ENCODE measurements around the gene ENO2. TPM values are rescaled to one million over a fixed set of nuclear protein-coding genes. Genes with fewer than 3 reads are reported as not detected.

ENO2 gene
- polyA plus RNA-seq, 3 donors: 12.0 to 12.5 (median 12.2) TPM

DNA sequence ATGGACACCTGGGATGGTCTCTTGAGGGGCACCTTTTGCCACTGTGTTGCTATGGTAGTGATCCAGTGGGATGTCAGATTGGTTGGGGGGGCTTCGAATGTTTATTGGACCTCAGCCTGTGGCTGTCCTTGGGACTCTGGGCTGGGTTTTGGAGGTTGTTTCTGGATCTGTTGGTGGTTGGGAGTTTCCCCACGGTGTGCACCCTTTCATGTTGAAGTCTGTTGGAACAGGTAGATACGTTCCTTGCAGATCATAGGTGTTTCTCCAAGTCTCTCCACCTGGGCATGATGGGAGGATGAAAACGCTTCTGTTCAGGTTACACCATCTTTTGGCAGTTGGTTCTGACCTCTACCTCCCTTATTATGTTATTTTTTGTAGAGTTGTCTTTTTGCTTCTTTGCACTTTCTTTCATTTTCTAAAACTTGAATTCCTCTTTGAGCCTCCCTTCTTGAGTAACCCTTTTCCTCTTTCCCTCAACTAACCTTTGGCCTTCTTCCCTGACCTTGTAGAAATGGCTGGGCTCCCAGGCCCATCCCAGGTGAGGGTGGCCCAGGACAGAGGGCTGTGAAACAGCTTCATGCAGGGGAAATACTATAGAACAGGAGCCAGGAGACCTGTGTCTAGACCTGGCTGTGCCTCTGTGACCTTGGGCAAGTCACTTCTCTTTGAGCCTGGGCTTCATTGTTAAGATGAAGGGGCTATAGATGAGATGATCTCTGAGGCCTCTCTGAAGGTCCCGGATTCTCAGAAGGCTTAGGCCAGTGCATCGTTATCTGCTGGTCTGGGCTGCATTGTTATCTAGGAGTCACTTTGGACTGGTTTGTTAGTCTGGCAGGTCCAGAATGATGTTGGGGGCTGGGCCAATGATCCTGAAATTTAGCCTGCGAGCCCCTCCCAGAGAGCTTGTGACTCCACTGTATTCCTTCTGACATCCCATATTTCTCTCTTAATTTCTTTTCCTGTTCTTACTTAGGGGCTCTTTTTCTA is 15.4 kb downstream of the ENO2 start:
- DNase-seq (ENCODE audit: low read depth in 3 of 3, low spot score in 2 of 3): no peak

- no peak for DNase-seq (ENCODE audit: low read depth in 3 of 3, low spot score in 2 of 3)
Observed at GRCh38 chr12:6932766-6933165, 18.4 kb downstream of the ENO2 start.

DNA sequence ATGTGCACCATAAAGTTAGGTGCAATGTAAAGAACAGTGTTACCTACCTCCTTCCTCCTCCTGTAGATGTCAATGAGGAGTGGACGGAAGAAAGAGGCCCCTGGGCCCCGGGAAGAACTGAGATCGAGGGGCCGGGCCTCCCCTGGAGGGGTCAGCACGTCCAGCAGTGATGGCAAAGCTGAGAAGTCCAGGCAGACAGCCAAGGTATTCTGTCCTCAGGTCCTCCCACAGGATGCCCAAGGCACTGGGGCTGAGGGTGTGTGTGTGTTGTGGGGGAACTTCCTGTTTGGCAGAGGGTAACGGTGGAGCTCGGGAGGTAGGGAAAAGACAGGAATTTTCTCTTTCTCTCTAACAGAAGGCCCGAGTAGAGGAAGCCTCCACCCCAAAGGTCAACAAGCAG is 19.7 kb downstream of the ENO2 start:
- no peak for DNase-seq (ENCODE audit: low read depth in 3 of 3, low spot score in 2 of 3)

DNA sequence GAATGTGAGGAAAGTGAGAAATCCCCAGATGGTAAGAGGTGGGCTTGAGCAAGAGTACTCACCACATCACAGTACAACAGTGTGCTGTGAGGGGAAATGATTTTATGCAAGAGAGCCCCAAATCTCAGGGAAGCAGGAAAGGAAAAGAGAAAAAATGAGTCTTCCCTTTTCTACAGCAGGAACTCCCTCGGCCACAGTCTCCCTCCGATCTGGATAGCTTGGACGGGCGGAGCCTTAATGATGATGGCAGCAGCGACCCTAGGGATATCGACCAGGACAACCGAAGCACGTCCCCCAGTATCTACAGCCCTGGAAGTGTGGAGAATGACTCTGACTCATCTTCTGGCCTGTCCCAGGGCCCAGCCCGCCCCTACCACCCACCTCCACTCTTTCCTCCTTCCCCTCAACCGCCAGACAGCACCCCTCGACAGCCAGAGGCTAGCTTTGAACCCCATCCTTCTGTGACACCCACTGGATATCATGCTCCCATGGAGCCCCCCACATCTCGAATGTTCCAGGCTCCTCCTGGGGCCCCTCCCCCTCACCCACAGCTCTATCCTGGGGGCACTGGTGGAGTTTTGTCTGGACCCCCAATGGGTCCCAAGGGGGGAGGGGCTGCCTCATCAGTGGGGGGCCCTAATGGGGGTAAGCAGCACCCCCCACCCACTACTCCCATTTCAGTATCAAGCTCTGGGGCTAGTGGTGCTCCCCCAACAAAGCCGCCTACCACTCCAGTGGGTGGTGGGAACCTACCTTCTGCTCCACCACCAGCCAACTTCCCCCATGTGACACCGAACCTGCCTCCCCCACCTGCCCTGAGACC is 21.2 kb downstream of the ENO2 start:
- no peak for DNase-seq (ENCODE audit: low read depth in 3 of 3, low spot score in 2 of 3)

GRCh38 chr12:6936194-6936635 is 21.8 kb downstream of the ENO2 start:
- no peak for DNase-seq (ENCODE audit: low read depth in 3 of 3, low spot score in 2 of 3)

- no peak for DNase-seq (ENCODE audit: low read depth in 3 of 3, low spot score in 2 of 3)
Observed at GRCh38 chr12:6936636-6937480, 22.5 kb downstream of the ENO2 start.

- DNase-seq (ENCODE audit: low read depth in 3 of 3, low spot score in 2 of 3): peak; percentile 86 to 90 (median 89)
Observed at GRCh38 chr12:6937481-6938352, 23.3 kb downstream of the ENO2 start.

DNA sequence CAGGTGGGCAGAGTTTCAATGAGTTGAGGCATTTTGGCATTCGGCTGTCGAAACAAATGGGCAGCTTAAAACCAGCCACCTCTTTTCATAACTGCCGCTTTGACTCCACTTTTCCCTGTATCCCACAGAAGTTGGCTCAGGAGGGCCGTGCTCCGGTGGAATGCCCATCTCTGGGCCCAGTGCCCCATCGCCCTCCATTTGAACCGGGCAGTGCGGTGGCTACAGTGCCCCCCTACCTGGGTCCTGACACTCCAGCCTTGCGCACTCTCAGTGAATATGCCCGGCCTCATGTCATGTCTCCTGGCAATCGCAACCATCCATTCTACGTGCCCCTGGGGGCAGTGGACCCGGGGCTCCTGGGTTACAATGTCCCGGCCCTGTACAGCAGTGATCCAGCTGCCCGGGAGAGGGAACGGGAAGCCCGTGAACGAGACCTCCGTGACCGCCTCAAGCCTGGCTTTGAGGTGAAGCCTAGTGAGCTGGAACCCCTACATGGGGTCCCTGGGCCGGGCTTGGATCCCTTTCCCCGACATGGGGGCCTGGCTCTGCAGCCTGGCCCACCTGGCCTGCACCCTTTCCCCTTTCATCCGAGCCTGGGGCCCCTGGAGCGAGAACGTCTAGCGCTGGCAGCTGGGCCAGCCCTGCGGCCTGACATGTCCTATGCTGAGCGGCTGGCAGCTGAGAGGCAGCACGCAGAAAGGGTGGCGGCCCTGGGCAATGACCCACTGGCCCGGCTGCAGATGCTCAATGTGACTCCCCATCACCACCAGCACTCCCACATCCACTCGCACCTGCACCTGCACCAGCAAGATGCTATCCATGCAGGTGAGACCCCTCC is 24.2 kb downstream of the ENO2 start:
- no peak for DNase-seq (ENCODE audit: low read depth in 3 of 3, low spot score in 2 of 3)

DNA sequence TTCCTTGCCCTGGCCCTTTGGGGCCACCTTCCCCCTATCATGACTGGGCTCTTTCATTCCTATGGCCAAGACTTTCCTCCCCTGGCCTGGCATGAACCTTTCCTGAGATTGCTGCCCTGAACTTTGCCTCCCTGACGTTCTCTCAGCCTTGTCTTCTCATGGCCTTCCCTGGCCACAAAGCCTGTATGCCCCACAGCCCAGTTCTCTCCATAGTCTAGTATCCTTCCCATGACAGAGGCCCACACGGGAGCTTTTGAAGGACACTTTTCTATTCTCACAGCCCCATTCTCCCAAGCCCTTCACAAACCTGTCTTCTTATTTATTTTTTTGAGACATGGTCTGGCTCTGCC is 24.8 kb downstream of the ENO2 start:
- no peak for DNase-seq (ENCODE audit: low read depth in 3 of 3, low spot score in 2 of 3)

GRCh38 chr12:6941267-6941666 is 26.9 kb downstream of the ENO2 start:
- no peak for DNase-seq (ENCODE audit: low read depth in 3 of 3, low spot score in 2 of 3)

DNA sequence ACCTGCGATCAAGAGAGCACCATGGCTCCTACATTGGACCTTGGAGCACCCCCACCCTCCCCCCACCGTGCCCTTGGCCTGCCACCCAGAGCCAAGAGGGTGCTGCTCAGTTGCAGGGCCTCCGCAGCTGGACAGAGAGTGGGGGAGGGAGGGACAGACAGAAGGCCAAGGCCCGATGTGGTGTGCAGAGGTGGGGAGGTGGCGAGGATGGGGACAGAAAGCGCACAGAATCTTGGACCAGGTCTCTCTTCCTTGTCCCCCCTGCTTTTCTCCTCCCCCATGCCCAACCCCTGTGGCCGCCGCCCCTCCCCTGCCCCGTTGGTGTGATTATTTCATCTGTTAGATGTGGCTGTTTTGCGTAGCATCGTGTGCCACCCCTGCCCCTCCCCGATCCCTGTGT is 27.4 kb downstream of the ENO2 start:
- DNase-seq (ENCODE audit: low read depth in 3 of 3, low spot score in 2 of 3): no peak

GRCh38 chr12:6942331-6942665 is 27.9 kb downstream of the ENO2 start:
- DNase-seq (ENCODE audit: low read depth in 3 of 3, low spot score in 2 of 3): no peak

- peak in 1 of 3 donors; percentile 87 for DNase-seq (ENCODE audit: low read depth in 3 of 3, low spot score in 2 of 3)
Observed at GRCh38 chr12:6943389-6943721, 29.0 kb downstream of the ENO2 start.

DNA sequence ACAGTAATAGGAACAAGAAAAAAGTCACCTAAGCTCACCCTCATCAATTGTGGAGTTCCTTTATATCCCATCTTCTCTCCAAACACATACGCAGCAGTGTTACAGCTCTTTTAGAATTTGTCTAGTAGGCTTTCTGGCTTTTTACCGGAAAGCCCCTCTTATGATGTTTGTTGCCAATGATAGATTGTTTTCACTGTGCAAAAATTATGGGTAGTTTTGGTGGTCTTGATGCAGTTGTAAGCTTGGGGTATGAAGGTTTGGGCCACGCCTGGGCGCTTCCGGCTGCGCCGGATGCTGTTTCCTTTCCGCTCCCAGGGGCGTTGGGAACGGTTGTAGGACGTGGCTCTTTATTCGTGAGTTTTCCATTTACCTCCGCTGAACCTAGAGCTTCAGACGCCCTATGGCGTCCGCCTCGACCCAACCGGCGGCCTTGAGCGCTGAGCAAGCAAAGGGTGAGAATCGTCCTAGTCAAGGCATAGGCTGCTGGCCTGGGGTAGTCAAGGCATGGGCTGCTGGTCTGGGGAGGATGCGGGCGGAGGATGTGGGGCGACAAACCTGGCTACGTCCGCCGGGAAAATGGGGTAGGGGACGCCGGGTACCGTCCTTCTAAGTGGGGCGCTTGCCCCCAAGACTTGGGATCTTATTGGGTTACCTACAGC is 29.5 kb downstream of the ENO2 start, which contains the start of the genes C12orf57 and RNU7-1:
C12orf57 (plus strand) TSS at position 301 of the 659 bp plus-strand sequence; CDS start at position 401, 100 bp downstream.
RNU7-1 (plus strand) TSS at position 95 of the 659 bp plus-strand sequence.
- DNase-seq (ENCODE audit: low read depth in 3 of 3, low spot score in 2 of 3): peak; percentile 80 to 93 (median 84)

DNA sequence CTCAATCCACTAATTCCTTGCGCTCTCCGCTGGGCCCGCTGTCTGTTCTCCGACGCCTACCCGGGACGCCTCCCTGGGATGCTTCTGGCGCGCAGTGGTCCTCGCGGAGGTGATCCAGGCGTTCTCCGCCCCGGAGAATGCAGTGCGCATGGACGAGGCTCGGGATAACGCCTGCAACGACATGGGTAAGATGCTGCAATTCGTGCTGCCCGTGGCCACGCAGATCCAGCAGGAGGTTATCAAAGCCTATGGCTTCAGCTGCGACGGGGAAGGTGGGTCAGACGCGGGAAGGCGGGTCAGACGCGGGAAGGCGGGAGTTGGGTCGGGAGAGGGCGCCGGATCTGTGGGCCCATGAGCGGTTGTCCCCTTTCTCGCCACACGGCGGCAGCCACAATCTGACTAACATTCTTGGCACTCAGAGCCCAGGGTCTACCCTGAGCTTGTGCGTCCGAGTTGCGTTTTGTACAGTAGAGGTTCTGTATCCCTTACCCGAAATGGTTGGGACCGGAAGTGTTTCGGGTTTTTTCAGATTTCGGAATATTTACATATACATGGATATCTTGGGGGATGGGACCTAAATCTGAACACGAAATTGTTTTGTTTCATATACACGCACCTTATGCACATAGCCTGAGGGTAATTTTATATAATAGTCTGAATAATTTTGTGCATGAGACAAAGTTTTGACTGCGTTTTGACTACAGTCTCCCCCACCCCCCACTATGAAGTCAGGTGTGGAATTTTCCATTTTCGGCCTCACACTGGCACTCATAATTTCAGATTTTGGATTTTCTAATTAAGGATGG is 30.2 kb downstream of the ENO2 start:
- DNase-seq (ENCODE audit: low read depth in 3 of 3, low spot score in 2 of 3): peak in 2 of 3 donors; percentile 80 to 87

- no peak for DNase-seq (ENCODE audit: low read depth in 3 of 3, low spot score in 2 of 3)
Observed at GRCh38 chr12:6945613-6946012, 31.2 kb downstream of the ENO2 start.
